Measurements from ENCODE around the gene DUT.

- TF ChIP-seq, protein P1, sequence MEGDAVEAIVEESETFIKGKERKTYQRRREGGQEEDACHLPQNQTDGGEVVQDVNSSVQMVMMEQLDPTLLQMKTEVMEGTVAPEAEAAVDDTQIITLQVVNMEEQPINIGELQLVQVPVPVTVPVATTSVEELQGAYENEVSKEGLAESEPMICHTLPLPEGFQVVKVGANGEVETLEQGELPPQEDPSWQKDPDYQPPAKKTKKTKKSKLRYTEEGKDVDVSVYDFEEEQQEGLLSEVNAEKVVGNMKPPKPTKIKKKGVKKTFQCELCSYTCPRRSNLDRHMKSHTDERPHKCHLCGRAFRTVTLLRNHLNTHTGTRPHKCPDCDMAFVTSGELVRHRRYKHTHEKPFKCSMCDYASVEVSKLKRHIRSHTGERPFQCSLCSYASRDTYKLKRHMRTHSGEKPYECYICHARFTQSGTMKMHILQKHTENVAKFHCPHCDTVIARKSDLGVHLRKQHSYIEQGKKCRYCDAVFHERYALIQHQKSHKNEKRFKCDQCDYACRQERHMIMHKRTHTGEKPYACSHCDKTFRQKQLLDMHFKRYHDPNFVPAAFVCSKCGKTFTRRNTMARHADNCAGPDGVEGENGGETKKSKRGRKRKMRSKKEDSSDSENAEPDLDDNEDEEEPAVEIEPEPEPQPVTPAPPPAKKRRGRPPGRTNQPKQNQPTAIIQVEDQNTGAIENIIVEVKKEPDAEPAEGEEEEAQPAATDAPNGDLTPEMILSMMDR (conservative IDR thresholded peaks at IDR 0.05) = no peak
- no peak for TF ChIP-seq ZFX (IDR thresholded peaks at IDR 0.05)
Observed at GRCh38 chr15:48360841-48361240, 29.6 kb downstream of the DUT start.

Data from C4-2B (cell line).